Endothelial cell of umbilical vein (primary cell): ENCODE measurements around the gene AMFR. TPM values are rescaled to one million over a fixed set of nuclear protein-coding genes. Genes with fewer than 3 reads are reported as not detected.

Experiments
- BruUV-seq: library from RNA; stranded (reverse); fragments of 400-500 nt; replicated peaks from 2 replicates; lab custom pipeline; 2021; lab: Mats Ljungman, UMichigan
- CTCF ChIA-PET: fragments of 300-600, 350-600 bp; sonication (Branson Sonifier 250); formaldehyde crosslinking; loops from one replicate; lab custom pipeline; 2021; ENCODE audit warnings: antibody characterized with exemption, inconsistent platforms; lab: Charles Lee
- POLR2A ChIA-PET: fragments of 300-600, 350-600 bp; sonication (Branson Sonifier 250); formaldehyde crosslinking; loops from one replicate; lab custom pipeline; 2021; ENCODE audit warnings: antibody characterized with exemption, inconsistent platforms; lab: Charles Lee
- DNase-seq: peaks from one replicate; pipeline ENCODE4 v3.0.0-alpha.2; 2011; ENCODE audit warnings: low read depth, low spot score
- FAIRE-seq: peaks from 2 replicates; lab custom pipeline; 2011; peaks lifted over from hg19 to GRCh38; lab: Jason Lieb, UNC
- H2AFZ ChIP-seq: 2 replicates; pipeline ENCODE4 v1.6.0; 2012; ENCODE audit warnings: low read depth, low read length, control low read depth, inconsistent platforms
- H3K27ac ChIP-seq: 2 replicates; pipeline ENCODE4 v1.5.1; 2011; ENCODE audit warnings: low read depth, mild to moderate bottlenecking, control low read depth, low read length, moderate library complexity; ENCODE audit not compliant: insufficient read depth
- H3K27me3 ChIP-seq, 2 experiments: 2 replicates each; pipeline versions ENCODE4 v1.6.0 to v1.6.1; 2011; ENCODE audit warnings: low read length in 2 of 2, mixed read lengths in 1 of 2; ENCODE audit not compliant: control insufficient read depth in 2 of 2, insufficient read depth in 2 of 2
- H3K36me3 ChIP-seq, 2 experiments: 2 replicates in 1 of 2; 3 replicates in 1 of 2; pipeline ENCODE4 v1.5.1; 2011; ENCODE audit warnings: low read length in 2 of 2, mild to moderate bottlenecking in 1 of 2, moderate library complexity in 1 of 2; ENCODE audit not compliant: control insufficient read depth in 2 of 2, insufficient read depth in 2 of 2; ENCODE audit errors: extremely low read depth in 1 of 2
- H3K4me1 ChIP-seq: 3 replicates; pipeline ENCODE4 v1.5.1; 2011; ENCODE audit warnings: mild to moderate bottlenecking, low read length; ENCODE audit not compliant: control insufficient read depth, insufficient read depth; ENCODE audit errors: extremely low read depth
- H3K4me2 ChIP-seq: 2 replicates; pipeline ENCODE4 v1.6.1; 2011; ENCODE audit warnings: low read length, control low read depth, mixed read lengths; ENCODE audit not compliant: insufficient read depth
- H3K4me3 ChIP-seq, 3 experiments: fragments of 200-600 bp in 1 of 3; sonication (generic), shearing (Covaris generic) in 1 of 3; replicated peaks in 1 of 3; 2 replicates each; pipeline ENCODE4 v1.5.1; 2011 to 2016; ENCODE audit warnings: control low read depth in 3 of 3, low read length in 3 of 3, mild to moderate bottlenecking in 2 of 3, inconsistent platforms in 1 of 3, low read depth in 1 of 3, moderate library complexity in 1 of 3; ENCODE audit not compliant: insufficient read depth in 1 of 3
- H3K79me2 ChIP-seq: 2 replicates; pipeline ENCODE4 v1.6.0; 2012; ENCODE audit warnings: low read length, inconsistent platforms; ENCODE audit not compliant: control insufficient read depth, insufficient read depth
- H3K9ac ChIP-seq: replicated peaks from 2 replicates; pipeline ENCODE3; 2011; ENCODE audit warnings: low read length, control low read depth; ENCODE audit not compliant: insufficient read depth; ENCODE audit errors: extremely low read depth
- H3K9me1 ChIP-seq: replicated peaks from 3 replicates; pipeline ENCODE4 v1.6.0; 2011; ENCODE audit warnings: mild to moderate bottlenecking, low read length; ENCODE audit not compliant: control insufficient read depth, insufficient read depth; ENCODE audit errors: extremely low read depth
- H3K9me3 ChIP-seq: replicated peaks from 2 replicates; pipeline ENCODE4 v1.5.1; 2012; ENCODE audit warnings: low read length, inconsistent platforms; ENCODE audit not compliant: control insufficient read depth, insufficient read depth
- H4K20me1 ChIP-seq: replicated peaks from 2 replicates; pipeline ENCODE3; 2011; ENCODE audit warnings: mild to moderate bottlenecking, low read length; ENCODE audit not compliant: control insufficient read depth, insufficient read depth; ENCODE audit errors: extremely low read depth
- EZH2 ChIP-seq: IDR thresholded peaks from 2 replicates; pipeline ENCODE4 v1.6.1; 2012; ENCODE audit warnings: borderline replicate concordance, low read depth, mild to moderate bottlenecking, moderate library complexity, low read length, inconsistent platforms; ENCODE audit not compliant: severe bottlenecking
- FOS ChIP-seq: IDR thresholded peaks from 2 replicates; pipeline ENCODE4 v1.6.1; 2011; ENCODE audit warnings: mild to moderate bottlenecking, low read length, moderate library complexity, borderline replicate concordance; ENCODE audit not compliant: insufficient read depth
- GATA2 ChIP-seq: IDR thresholded peaks from 2 replicates; pipeline ENCODE4 v1.7.0; 2011; ENCODE audit warnings: low read depth, mild to moderate bottlenecking, moderate library complexity, mixed read lengths, low read length; ENCODE audit not compliant: insufficient read length, insufficient read depth
- JUN ChIP-seq: IDR thresholded peaks from 2 replicates; pipeline ENCODE4 v1.6.1; 2011; ENCODE audit warnings: borderline replicate concordance, low read depth; ENCODE audit not compliant: insufficient read length, insufficient read depth
- MAX ChIP-seq: IDR thresholded peaks from 2 replicates; pipeline ENCODE4 v1.6.1; 2011; ENCODE audit not compliant: insufficient read depth, insufficient read length
- MYC ChIP-seq: IDR thresholded peaks from one replicate; pipeline ENCODE4 v1.6.1; 2011; ENCODE audit warnings: mild to moderate bottlenecking, low read depth, low read length
- POLR2A ChIP-seq: IDR thresholded peaks from 2 replicates; pipeline ENCODE4 v1.6.1; 2012; ENCODE audit warnings: low read depth, mild to moderate bottlenecking, control low read depth, low read length
- POLR2AphosphoS5 ChIP-seq: IDR thresholded peaks from 2 replicates; pipeline ENCODE4 v1.6.1; 2012; ENCODE audit warnings: low read depth, mild to moderate bottlenecking, control low read depth, low read length, moderate library complexity; ENCODE audit not compliant: insufficient read depth
- dilution Hi-C: fragments of 300-500 bp; cut with MboI; formaldehyde crosslinking; loops from one replicate; pipeline ENCODE4 v1.15.0; 2019; ENCODE audit warnings: low sequenced_read_pairs; ENCODE audit not compliant: extremely low pct_ligation_motif_present
- intact Hi-C: fragments of 100-400 bp; cut with micrococcal nuclease; formaldehyde crosslinking; loops from one replicate; pipeline ENCODE4 v1.10.0; 2022
- polyA plus RNA-seq, 4 experiments: library from polyadenylated mRNA; depleted of rRNA in 3 of 4; stranded (reverse) in 3 of 4; unstranded in 1 of 4; fragments of >200 nt; gene quantifications; 2 replicates each; pipeline versions ENCODE4 v1.2.1 to v1.2.3, GENCODE V29; 2011 to 2012; ENCODE audit warnings: missing spikeins in 1 of 4
- total RNA-seq: library from RNA; stranded (reverse); gene quantifications from 2 replicates; pipeline ENCODE4 v1.2.3, GENCODE V29; 2021
- TF ChIP-seq, protein P1 (sequence below), 2 donors: IDR thresholded peaks; 1 replicate in 1 of 2; 2 replicates in 1 of 2; pipeline ENCODE4 v1.5.1; 2011; ENCODE audit warnings: low read length in 2 of 2, mild to moderate bottlenecking in 2 of 2, moderate library complexity in 2 of 2, control low read depth in 1 of 2, inconsistent platforms in 1 of 2, low read depth in 1 of 2; ENCODE audit not compliant: insufficient read depth in 1 of 2; ENCODE audit errors: extremely low read depth in 1 of 2

Gene AMFR
- total and polyA plus RNA-seq, 2 donors (not counting 3 experiments of a cell fraction or from before 2014, with no cell fraction given): 66.5 to 71.7 TPM

DNA sequence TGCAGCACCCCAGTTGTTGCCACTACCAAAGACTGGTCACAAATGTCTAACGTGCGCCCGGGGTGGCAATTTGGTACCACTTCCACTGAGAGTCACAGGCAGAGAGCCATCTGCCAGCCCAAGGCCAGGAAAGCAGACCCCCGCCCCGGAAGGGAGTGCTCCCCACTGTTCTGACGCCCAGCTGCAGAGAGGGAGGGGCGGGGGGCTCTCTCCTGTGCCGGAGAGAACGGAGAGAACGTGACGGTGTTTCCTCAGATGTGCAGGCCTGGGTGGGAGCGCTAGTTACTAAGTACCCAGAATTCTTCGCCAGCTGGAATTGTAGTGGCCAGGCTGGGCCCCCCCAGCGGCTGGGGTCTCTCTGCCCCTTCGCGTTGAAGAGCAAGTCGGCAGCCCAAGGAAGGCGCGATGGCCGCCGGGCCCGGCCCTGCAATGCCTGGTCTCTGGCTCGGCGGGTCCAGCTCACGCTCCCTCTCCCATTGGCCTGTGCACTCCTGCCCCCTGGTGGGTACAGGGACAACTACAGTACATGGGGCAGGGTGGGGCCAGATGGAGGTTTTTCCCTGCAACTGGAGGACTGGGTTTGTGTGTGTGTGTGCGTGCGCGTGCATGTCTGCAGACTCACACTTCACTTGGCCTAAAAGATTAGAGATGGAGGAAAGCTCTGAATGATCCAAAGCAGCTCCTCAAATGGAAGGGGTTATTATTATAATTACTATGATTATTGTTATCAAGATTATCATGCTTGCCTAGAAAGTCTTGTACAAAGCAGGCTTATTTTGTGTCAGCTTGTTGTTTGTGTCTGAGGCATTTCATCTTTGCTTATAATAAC lies 107.1 kb downstream of the AMFR start:
- Histone ChIP-seq H3K27me3 (peaks cover 4 to 6% of the 10 kb centered on the region in 2 experiments), H4K20me1 (no peaks in the 10 kb centered on the region), H3K27ac (no peak overlapping the region), H3K4me3 (peak overlapping the region in 1 of 3 experiments; percentile 10), H3K9me1 (no peaks in the 10 kb centered on the region), H3K79me2 (no peaks in the 10 kb centered on the region), H3K36me3 (no peaks in the 10 kb centered on the region), H3K4me2 (peak overlapping the region; percentile 59), H3K9ac (no peak overlapping the region), H3K4me1 (no peaks in the 10 kb centered on the region), H3K9me3 (no peaks in the 10 kb centered on the region), H2AFZ (peak overlapping the region; percentile 90)
- intact Hi-C loops (loop anchor here (1.0 to 10.0 kb wide), 6 partner anchors 39 to 853 kb away; partner anchors contain the start of gene GNAO1), dilution Hi-C loops (no loop called here)
- no TSS peak for BruUV-seq
- ChIA-PET CTCF (interaction anchor here (0.6 to 6.6 kb wide), 30 partner anchors 8 to 853 kb away, joined by 3 to 166 read pairs (median 4); no protein-coding TSS in a partner anchor), POLR2A (no interaction called here)
- TF ChIP-seq, protein P1, sequence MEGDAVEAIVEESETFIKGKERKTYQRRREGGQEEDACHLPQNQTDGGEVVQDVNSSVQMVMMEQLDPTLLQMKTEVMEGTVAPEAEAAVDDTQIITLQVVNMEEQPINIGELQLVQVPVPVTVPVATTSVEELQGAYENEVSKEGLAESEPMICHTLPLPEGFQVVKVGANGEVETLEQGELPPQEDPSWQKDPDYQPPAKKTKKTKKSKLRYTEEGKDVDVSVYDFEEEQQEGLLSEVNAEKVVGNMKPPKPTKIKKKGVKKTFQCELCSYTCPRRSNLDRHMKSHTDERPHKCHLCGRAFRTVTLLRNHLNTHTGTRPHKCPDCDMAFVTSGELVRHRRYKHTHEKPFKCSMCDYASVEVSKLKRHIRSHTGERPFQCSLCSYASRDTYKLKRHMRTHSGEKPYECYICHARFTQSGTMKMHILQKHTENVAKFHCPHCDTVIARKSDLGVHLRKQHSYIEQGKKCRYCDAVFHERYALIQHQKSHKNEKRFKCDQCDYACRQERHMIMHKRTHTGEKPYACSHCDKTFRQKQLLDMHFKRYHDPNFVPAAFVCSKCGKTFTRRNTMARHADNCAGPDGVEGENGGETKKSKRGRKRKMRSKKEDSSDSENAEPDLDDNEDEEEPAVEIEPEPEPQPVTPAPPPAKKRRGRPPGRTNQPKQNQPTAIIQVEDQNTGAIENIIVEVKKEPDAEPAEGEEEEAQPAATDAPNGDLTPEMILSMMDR (IDR thresholded peaks at IDR 0.05; ENCODE audit: extremely low read depth in 1 of 2, insufficient read depth in 1 of 2, low read depth in 1 of 2, low read length in 2 of 2): peak; percentile 89 to 94
- TF ChIP-seq GATA2: no peak
- peak; percentile 89 for FAIRE-seq
- DNase-seq: peak; percentile 71

DNA sequence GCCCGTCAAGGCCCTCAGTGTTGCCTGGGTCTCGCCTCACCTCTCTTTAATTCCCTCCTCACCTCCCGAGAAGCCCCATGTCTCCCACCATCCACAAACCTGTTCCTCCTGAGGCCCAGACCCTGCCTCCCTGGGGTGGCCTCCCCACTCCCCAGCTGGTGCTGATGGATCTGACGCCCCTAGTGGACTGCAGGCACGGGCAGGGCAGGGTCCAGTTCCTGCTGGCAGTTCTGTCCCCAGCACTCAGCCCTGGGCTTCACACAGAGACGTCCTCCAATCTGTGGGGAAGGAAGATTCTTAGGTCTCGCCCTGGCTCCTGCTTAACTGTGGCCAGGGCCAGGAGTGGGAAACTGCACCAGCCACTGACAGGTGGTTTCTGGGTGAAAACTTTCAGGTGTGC lies 108.8 kb downstream of the AMFR start:
- H2AFZ ChIP-seq: no peak overlapping the region
- H3K4me3 ChIP-seq: no peak overlapping the region
- no peaks in the 10 kb centered on the region for H3K9me3 ChIP-seq
- no peak overlapping the region for H3K9ac ChIP-seq
- H4K20me1 ChIP-seq: no peaks in the 10 kb centered on the region
- FAIRE-seq: no peak
- no TSS peak for BruUV-seq
- ChIA-PET POLR2A (no interaction called here), CTCF (interaction anchor here (2.0 kb wide), 1 partner anchor 40 kb away, joined by 4 read pairs; no protein-coding TSS in a partner anchor)
- peaks cover 4 to 6% of the 10 kb centered on the region in 2 experiments for H3K27me3 ChIP-seq
- no peaks in the 10 kb centered on the region for H3K9me1 ChIP-seq
- no peak overlapping the region for H3K27ac ChIP-seq
- dilution Hi-C loops (no loop called here), intact Hi-C loops (loop anchor here (10.0 kb wide), 3 partner anchors 122 to 472 kb away; partner anchors contain the start of gene GNAO1)
- H3K4me2 ChIP-seq: no peak overlapping the region
- no peaks in the 10 kb centered on the region for H3K36me3 ChIP-seq
- H3K4me1 ChIP-seq: no peaks in the 10 kb centered on the region
- TF ChIP-seq JUN: no peak
- no peak for TF ChIP-seq POLR2A
- no peak for TF ChIP-seq EZH2
- TF ChIP-seq MAX: no peak
- no peak for TF ChIP-seq POLR2AphosphoS5
- TF ChIP-seq, protein P1 (IDR thresholded peaks at IDR 0.05; ENCODE audit: extremely low read depth in 1 of 2, insufficient read depth in 1 of 2, low read depth in 1 of 2, low read length in 2 of 2): no peak
- TF ChIP-seq GATA2: no peak
- no peak for TF ChIP-seq FOS
- no peak for TF ChIP-seq MYC
- DNase-seq: no peak
- no peaks in the 10 kb centered on the region for H3K79me2 ChIP-seq
